NCI-H510A treated with DMSO at 0.1 percent for 48 hours (cell line): ENCODE data around the gene PCID2.

Experiments used
- DNase-seq: peaks from one replicate; lab custom pipeline; 2025; lab: John Stamatoyannopoulos, UW

Gene PCID2

GRCh38 chr13:113187263-113187669 is 21.2 kb downstream of the PCID2 start:
- peak; percentile 37 for DNase-seq

- no peak for DNase-seq
Observed at GRCh38 chr13:113186061-113186900, 22.2 kb downstream of the PCID2 start.

GRCh38 chr13:113184568-113185440 is 23.7 kb downstream of the PCID2 start:
- no peak for DNase-seq

- DNase-seq = no peak
Observed at GRCh38 chr13:113183450-113184129, 24.9 kb downstream of the PCID2 start.

GRCh38 chr13:113182046-113182445 is 26.4 kb downstream of the PCID2 start:
- no peak for DNase-seq

- no peak for DNase-seq
Observed at GRCh38 chr13:113179374-113180230, 28.9 kb downstream of the PCID2 start.

- DNase-seq = no peak
Observed at GRCh38 chr13:113178896-113179167, 29.6 kb downstream of the PCID2 start.

GRCh38 chr13:113178070-113178895 is 30.2 kb downstream of the PCID2 start:
- DNase-seq = no peak

- DNase-seq = no peak
Observed at GRCh38 chr13:113176822-113177221, 31.6 kb downstream of the PCID2 start.

- no peak for DNase-seq
Observed at GRCh38 chr13:113176280-113176679, 32.2 kb downstream of the PCID2 start.

GRCh38 chr13:113172419-113172926 is 36.0 kb downstream of the PCID2 start:
- DNase-seq = no peak

- peak; percentile 18 for DNase-seq
Observed at GRCh38 chr13:113171250-113172125, 37.0 kb downstream of the PCID2 start.

GRCh38 chr13:113170511-113170910 is 38.0 kb downstream of the PCID2 start:
- peak; percentile 10 for DNase-seq

- peak; percentile 77 for DNase-seq
Observed at GRCh38 chr13:113169277-113170272, 38.9 kb downstream of the PCID2 start.

GRCh38 chr13:113168211-113168610 is 40.3 kb downstream of the PCID2 start:
- DNase-seq = no peak

GRCh38 chr13:113167575-113167974 is 40.9 kb downstream of the PCID2 start:
- DNase-seq = no peak

- DNase-seq = no peak
Observed at GRCh38 chr13:113167155-113167554, 41.3 kb downstream of the PCID2 start.

GRCh38 chr13:113166681-113167080 is 41.8 kb downstream of the PCID2 start:
- no peak for DNase-seq
